ENCODE data around the gene C5orf63. TPM values are rescaled to one million over a fixed set of nuclear protein-coding genes. Genes with fewer than 3 reads are reported as not detected.

The C5orf63 gene
- total RNA-seq, 1 donor from 2014 or later = 7.5 TPM

GRCh38 chr5:127074466-127074865, 1.2 kb upstream of the C5orf63 start:
- Histone ChIP-seq H3K4me1 (no peaks in the 10 kb centered on the region), H3K4me3 (no peak overlapping the region), H3K27ac (no peak overlapping the region), H3K27me3 (ENCODE audit: low read depth) (no peaks in the 10 kb centered on the region), H3K9me3 (no peaks in the 10 kb centered on the region), H3K36me3 (no peaks in the 10 kb centered on the region)
- ATAC-seq (no peak), DNase-seq (no peak)
- intact Hi-C loops (cut with DNase I) = no loop called here
- TF ChIP-seq CTCF (IDR thresholded peaks at IDR 0.05) = no peak

- DNase-seq (no peak), ATAC-seq (no peak)
- no peaks in the 10 kb centered on the region for H3K4me1 ChIP-seq
- H3K4me3 ChIP-seq = no peak overlapping the region
- no peak for TF ChIP-seq CTCF (IDR thresholded peaks at IDR 0.05)
- intact Hi-C loops (cut with DNase I) = no loop called here
- H3K27me3 ChIP-seq (ENCODE audit: low read depth) = no peaks in the 10 kb centered on the region
- H3K9me3 ChIP-seq = no peaks in the 10 kb centered on the region
- H3K36me3 ChIP-seq = no peaks in the 10 kb centered on the region
- H3K27ac ChIP-seq = no peak overlapping the region
Observed at GRCh38 chr5:127070243-127070642, 3.1 kb downstream of the C5orf63 start.

GRCh38 chr5:127068493-127069214, 4.6 kb downstream of the C5orf63 start:
- Histone ChIP-seq H3K27ac (no peak overlapping the region), H3K9me3 (no peaks in the 10 kb centered on the region), H3K4me3 (no peak overlapping the region), H3K27me3 (ENCODE audit: low read depth) (no peaks in the 10 kb centered on the region), H3K36me3 (no peaks in the 10 kb centered on the region), H3K4me1 (no peaks in the 10 kb centered on the region)
- TF ChIP-seq CTCF (IDR thresholded peaks at IDR 0.05) = no peak
- ATAC-seq = no peak
- DNase-seq = no peak
- intact Hi-C loops (cut with DNase I) = no loop called here

GRCh38 chr5:127066721-127067120, 6.6 kb downstream of the C5orf63 start:
- H3K4me1 ChIP-seq = no peaks in the 10 kb centered on the region
- no peak overlapping the region for H3K27ac ChIP-seq
- DNase-seq = no peak
- no peak overlapping the region for H3K4me3 ChIP-seq
- H3K36me3 ChIP-seq = no peaks in the 10 kb centered on the region
- TF ChIP-seq CTCF (IDR thresholded peaks at IDR 0.05) = no peak
- H3K9me3 ChIP-seq = no peaks in the 10 kb centered on the region
- no peaks in the 10 kb centered on the region for H3K27me3 ChIP-seq (ENCODE audit: low read depth)
- intact Hi-C loops (cut with DNase I) = no loop called here
- no peak for ATAC-seq

- ATAC-seq = peak in 1 of 2 donors; percentile 21
Observed at GRCh38 chr5:127064253-127064840, 9.0 kb downstream of the C5orf63 start.

More at GRCh38 chr5:127064253-127064840, 9.0 kb downstream of the C5orf63 start:
- no peak for DNase-seq
- Histone ChIP-seq H3K36me3 (no peaks in the 10 kb centered on the region), H3K27ac (no peak overlapping the region), H3K9me3 (no peaks in the 10 kb centered on the region), H3K4me3 (no peak overlapping the region), H3K27me3 (ENCODE audit: low read depth) (no peaks in the 10 kb centered on the region), H3K4me1 (no peaks in the 10 kb centered on the region)
- TF ChIP-seq CTCF (IDR thresholded peaks at IDR 0.05) = no peak
- intact Hi-C loops (cut with DNase I) = no loop called here

Measured in lower lobe of right lung (tissue), 2 donors.